ENCODE measurements around the gene DISP2.

The DISP2 gene

GRCh38 chr15:40357723-40358470 lies at the start of gene DISP2:
TSS of gene DISP2 (plus strand) at chr15:40358219. CDS start at chr15:40358322, 103 bp downstream.
- peak; percentile 91 for DNase-seq

GRCh38 chr15:40309344-40309862 lies 48.6 kb upstream of the DISP2 start:
- no peak for DNase-seq

- DNase-seq: peak; percentile 72
These were observed 47.7 kb upstream of the DISP2 start for GRCh38 chr15:40310001-40310959.

- DNase-seq: no peak
These were observed 47.0 kb upstream of the DISP2 start for GRCh38 chr15:40310993-40311392.

- no peak for DNase-seq
These were observed 45.5 kb upstream of the DISP2 start for GRCh38 chr15:40312370-40313158.

GRCh38 chr15:40313531-40314398 lies 44.3 kb upstream of the DISP2 start:
- peak; percentile 72 for DNase-seq

- no peak for DNase-seq
These were observed 43.2 kb upstream of the DISP2 start for GRCh38 chr15:40314723-40315276.

- DNase-seq: no peak
These were observed 41.1 kb upstream of the DISP2 start for GRCh38 chr15:40316931-40317330.

GRCh38 chr15:40317580-40317979 lies 40.4 kb upstream of the DISP2 start:
- DNase-seq: no peak

- no peak for DNase-seq
These were observed 37.6 kb upstream of the DISP2 start for GRCh38 chr15:40320409-40320808.

GRCh38 chr15:40320931-40321371 lies 37.1 kb upstream of the DISP2 start:
- peak; percentile 82 for DNase-seq

GRCh38 chr15:40322531-40323238 lies 35.3 kb upstream of the DISP2 start:
- DNase-seq: no peak

GRCh38 chr15:40323239-40323952 lies 34.6 kb upstream of the DISP2 start, which contains the start of gene INAFM2:
TSS of gene INAFM2 (plus strand) at chr15:40323692. CDS start at chr15:40324056, 364 bp downstream.
- peak; percentile 92 for DNase-seq

GRCh38 chr15:40323953-40324937 lies 33.8 kb upstream of the DISP2 start:
- peak; percentile 28 for DNase-seq

- no peak for DNase-seq
These were observed 32.8 kb upstream of the DISP2 start for GRCh38 chr15:40325188-40325587.

GRCh38 chr15:40325700-40326099 lies 32.3 kb upstream of the DISP2 start:
- no peak for DNase-seq

- DNase-seq: no peak
These were observed 30.6 kb upstream of the DISP2 start for GRCh38 chr15:40327457-40327856.

GRCh38 chr15:40328176-40328575 lies 29.8 kb upstream of the DISP2 start:
- no peak for DNase-seq

- no peak for DNase-seq
These were observed 29.3 kb upstream of the DISP2 start for GRCh38 chr15:40328751-40329150.
